Measurements from ENCODE around the gene TSSC4.
A peak's percentile ranks its signal among the peaks of the same experiment; 100 is the strongest.

Gene TSSC4

DNA sequence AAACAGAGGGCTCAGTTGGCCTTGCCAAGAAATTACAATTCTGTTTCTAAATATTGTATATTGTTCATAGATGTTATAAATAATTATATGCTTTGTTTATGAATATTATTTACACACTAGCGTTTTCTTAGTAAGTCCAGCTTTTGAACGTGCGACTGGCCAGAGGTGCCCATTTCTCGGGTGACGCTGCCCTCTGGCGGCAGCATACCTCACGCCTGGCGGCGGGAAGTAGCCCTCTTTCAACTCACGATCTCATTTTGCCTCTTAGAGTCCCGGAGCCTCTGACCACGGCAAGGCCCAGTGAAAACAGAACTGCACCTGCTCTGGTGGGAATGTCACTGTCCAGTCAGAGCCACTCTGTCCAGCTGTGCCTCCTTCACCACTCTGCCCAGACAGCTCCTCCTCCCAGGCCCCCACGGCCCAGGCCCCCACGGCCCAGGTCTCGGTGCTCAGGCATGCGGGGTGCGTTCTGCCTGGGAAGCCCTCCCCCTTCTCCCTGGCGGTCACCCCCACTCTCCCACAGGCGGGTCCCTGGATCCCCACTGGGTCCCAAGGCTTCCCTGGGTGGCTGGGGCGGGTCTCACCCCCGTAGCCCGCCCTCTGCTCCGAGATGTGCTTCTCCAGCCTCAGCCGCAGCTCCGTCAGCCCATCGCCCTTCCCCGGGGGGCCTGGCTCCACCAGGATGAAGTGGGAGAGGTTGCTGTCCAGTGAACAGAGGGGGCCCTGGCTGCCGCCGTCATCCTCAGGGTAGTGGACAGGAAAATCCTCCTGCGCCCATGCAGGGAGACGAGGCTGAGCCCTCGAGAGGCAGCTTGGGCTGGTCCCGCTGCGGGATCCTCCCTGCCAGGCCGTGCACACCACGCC, 19.3 kb downstream of the TSSC4 start:
- peak; percentile 66 for DNase-seq (ENCODE audit: low spot score)
- TF ChIP-seq, protein P1, sequence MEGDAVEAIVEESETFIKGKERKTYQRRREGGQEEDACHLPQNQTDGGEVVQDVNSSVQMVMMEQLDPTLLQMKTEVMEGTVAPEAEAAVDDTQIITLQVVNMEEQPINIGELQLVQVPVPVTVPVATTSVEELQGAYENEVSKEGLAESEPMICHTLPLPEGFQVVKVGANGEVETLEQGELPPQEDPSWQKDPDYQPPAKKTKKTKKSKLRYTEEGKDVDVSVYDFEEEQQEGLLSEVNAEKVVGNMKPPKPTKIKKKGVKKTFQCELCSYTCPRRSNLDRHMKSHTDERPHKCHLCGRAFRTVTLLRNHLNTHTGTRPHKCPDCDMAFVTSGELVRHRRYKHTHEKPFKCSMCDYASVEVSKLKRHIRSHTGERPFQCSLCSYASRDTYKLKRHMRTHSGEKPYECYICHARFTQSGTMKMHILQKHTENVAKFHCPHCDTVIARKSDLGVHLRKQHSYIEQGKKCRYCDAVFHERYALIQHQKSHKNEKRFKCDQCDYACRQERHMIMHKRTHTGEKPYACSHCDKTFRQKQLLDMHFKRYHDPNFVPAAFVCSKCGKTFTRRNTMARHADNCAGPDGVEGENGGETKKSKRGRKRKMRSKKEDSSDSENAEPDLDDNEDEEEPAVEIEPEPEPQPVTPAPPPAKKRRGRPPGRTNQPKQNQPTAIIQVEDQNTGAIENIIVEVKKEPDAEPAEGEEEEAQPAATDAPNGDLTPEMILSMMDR (conservative IDR thresholded peaks at IDR 0.05; ENCODE audit: low read depth): peak; percentile 76
- H3K27ac ChIP-seq: no peak overlapping the region
- ChIA-PET CTCF (interaction anchor here (0.5 to 4.8 kb wide), 44 partner anchors 11 to 767 kb away, joined by 3 to 161 read pairs (median 5); partner anchors contain the start of genes C11orf21, CD81, KCNQ1 and TSPAN32), POLR2A (ENCODE audit: low non-redundant PET) (no interaction called here)

DNA sequence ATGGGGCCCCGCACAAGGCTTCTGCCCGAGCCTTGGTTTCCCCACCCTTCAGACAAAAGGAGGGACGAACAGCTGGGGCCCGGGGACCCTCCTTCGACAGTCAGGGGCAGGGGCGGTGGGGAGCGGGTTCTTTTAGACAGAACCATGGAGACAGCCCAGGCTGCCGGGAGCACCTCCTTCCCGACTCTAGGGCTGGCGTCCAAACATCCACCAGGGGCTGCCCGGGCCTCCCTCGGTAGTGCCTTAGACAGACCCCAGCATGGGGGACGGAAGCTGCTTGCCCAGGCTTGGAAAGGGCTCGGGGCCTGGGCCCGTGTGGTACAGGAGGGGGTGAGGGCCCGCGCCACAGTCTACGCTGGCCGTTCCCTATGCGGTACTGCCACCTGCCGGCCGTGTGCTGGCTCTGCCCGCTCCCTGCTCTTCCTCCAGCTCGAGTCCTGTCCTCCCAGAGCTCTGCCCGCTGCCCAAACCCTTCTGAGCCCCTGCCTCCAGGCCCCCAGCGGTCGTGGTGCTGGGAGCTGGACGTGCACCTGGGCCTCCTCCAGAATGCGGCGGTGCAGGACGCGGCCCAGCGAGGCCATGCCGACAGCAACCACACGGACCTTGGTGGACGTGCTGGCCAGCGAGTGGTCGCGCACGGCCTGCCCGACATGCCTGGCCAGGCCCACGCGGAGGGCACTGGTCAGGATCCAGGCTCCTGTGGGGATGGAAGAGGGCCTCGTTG, 20.1 kb downstream of the TSSC4 start:
- TF ChIP-seq, protein P1 (conservative IDR thresholded peaks at IDR 0.05; ENCODE audit: low read depth): peak; percentile 89
- DNase-seq (ENCODE audit: low spot score): peak; percentile 72
- POLR2A ChIA-PET (ENCODE audit: low non-redundant PET): interaction anchor here (0.6 kb wide), 1 partner anchor 438 kb away, joined by 3 read pairs; no protein-coding TSS in a partner anchor
- H3K27ac ChIP-seq: no peak overlapping the region
- CTCF ChIA-PET: interaction anchor here (0.5 to 4.8 kb wide), 37 partner anchors 12 to 845 kb away, joined by 3 to 161 read pairs (median 4); partner anchors contain the start of genes C11orf21, KCNQ1, TSPAN32 and TSSC4

GRCh38 chr11:2421226-2421994, 20.9 kb downstream of the TSSC4 start:
- no peak overlapping the region for H3K27ac ChIP-seq
- no peak for DNase-seq (ENCODE audit: low spot score)
- ChIA-PET CTCF (interaction anchor here (0.5 to 4.8 kb wide), 29 partner anchors 13 to 845 kb away, joined by 3 to 161 read pairs (median 5); partner anchors contain the start of genes C11orf21, KCNQ1, TSPAN32 and TSSC4), POLR2A (ENCODE audit: low non-redundant PET) (interaction anchor here (0.6 kb wide), 1 partner anchor 438 kb away, joined by 3 read pairs; no protein-coding TSS in a partner anchor)
- TF ChIP-seq, protein P1 (conservative IDR thresholded peaks at IDR 0.05; ENCODE audit: low read depth): no peak

DNA sequence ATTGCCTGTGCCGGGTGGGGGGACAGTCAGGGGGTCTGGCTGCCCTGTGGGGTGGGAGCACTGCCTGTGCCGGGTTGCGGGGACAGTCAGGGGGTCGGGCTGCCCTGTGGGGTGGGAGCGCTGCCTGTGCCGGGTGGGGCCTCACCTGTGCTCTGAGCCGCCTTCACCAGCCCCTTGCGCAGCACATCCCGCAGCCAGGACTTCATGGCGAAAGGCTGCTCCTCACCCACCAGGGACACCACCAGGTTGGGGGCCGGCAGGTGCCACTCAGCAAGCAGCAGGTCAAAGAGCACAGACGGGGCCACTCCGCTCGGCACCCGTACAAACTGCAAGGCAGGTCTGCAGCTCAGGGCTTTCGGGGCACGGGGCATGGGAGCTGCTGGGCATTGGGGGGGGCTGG, 21.4 kb downstream of the TSSC4 start:
- no peak for DNase-seq (ENCODE audit: low spot score)
- ChIA-PET CTCF (interaction anchor here (1.0 to 4.8 kb wide), 5 partner anchors 110 to 123 kb away, joined by 5 to 161 read pairs (median 24); partner anchors contain the start of genes C11orf21 and TSPAN32), POLR2A (ENCODE audit: low non-redundant PET) (no interaction called here)
- TF ChIP-seq, protein P1 (conservative IDR thresholded peaks at IDR 0.05; ENCODE audit: low read depth): no peak
- no peak overlapping the region for H3K27ac ChIP-seq

DNA sequence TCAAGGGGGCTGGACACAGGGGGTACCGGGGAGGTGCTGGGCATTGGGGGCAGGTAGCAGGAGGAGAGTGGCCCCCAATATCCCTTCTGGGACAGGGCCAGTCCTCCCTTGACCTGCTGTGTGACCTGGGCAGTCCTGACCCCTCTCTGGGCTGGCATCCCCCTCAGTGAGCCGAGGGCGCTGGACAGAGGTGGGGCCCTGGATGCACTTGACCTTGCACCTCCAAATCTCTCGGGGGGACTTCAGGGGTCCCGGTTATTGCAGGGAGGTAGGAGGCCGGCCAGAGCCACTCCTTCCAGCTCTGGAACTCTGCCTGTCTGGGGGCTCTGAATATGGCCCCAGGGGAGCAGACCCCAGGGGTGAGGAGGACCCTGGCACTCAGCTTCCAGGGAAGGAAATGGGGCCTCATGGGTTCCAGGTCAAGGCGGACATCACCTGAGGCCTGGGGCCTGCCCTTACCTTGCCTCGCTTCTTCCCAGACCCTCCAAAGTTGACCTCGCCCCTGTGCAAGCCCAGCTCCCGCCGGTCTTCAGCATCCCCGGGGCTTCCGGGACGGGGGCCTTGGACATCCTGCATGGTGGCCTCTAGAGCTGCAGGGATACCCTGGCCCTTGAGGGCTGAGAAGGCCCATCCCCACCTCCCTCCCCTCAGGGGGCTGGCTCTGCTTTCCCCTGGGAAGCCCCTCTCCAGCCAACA, 22.1 kb downstream of the TSSC4 start:
- DNase-seq (ENCODE audit: low spot score): no peak
- ChIA-PET POLR2A (ENCODE audit: low non-redundant PET) (no interaction called here), CTCF (interaction anchor here (1.0 to 1.7 kb wide), 2 partner anchors 118 to 123 kb away, joined by 5 to 6 read pairs; no protein-coding TSS in a partner anchor)
- TF ChIP-seq, protein P1 (conservative IDR thresholded peaks at IDR 0.05; ENCODE audit: low read depth): no peak
- no peak overlapping the region for H3K27ac ChIP-seq

All from RWPE1 (cell line).